SK-N-SH treated with all-trans-retinoic acid at 6 μM for 48 hours (cell line): ENCODE measurements around the gene CABP7.

ENCODE experiments used
- ATAC-seq: fragments of 200-7000 bp; cut with Tn5 transposase; 3 replicates; pipeline ENCODE4 v1.9.1; 2020; ENCODE audit warnings: mild to moderate bottlenecking, moderate library complexity
- ARNTL ChIP-seq: fragments of 450-650 bp; formaldehyde crosslinking; IDR thresholded peaks from 2 replicates; pipeline ENCODE4 v1.5.0; 2020; ENCODE audit warnings: low read depth, mild to moderate bottlenecking, moderate library complexity, borderline replicate concordance
- BACH2 ChIP-seq: fragments of 250-450 bp; sonication (Bioruptor Pico); IDR thresholded peaks from 2 replicates; pipeline ENCODE4 v1.9.0; 2021; ENCODE audit warnings: mild to moderate bottlenecking, borderline replicate concordance
- CREB5 ChIP-seq: fragments of 250-450 bp; sonication (Bioruptor Pico); IDR thresholded peaks from 2 replicates; pipeline ENCODE4 v1.5.1; 2020; ENCODE audit warnings: low read depth, mild to moderate bottlenecking, moderate library complexity
- CSDC2 ChIP-seq: fragments of 250-450 bp; sonication (Bioruptor Pico); IDR thresholded peaks from 2 replicates; pipeline ENCODE4 v1.5.0; 2020; ENCODE audit warnings: mild to moderate bottlenecking, moderate library complexity
- ESRRG ChIP-seq: fragments of 250-450 bp; sonication (Bioruptor Pico); IDR thresholded peaks from 2 replicates; pipeline ENCODE4 v1.6.1; 2021; ENCODE audit warnings: mild to moderate bottlenecking
- GLIS3 ChIP-seq: fragments of 250-450 bp; sonication (Bioruptor Pico); IDR thresholded peaks from 2 replicates; pipeline ENCODE4 v1.5.0; 2020; ENCODE audit warnings: mild to moderate bottlenecking, moderate library complexity
- OSR1 ChIP-seq: fragments of 250-450 bp; sonication (Bioruptor Pico); IDR thresholded peaks from 2 replicates; pipeline ENCODE4 v1.8.0; 2022; ENCODE audit warnings: moderate library complexity, mild to moderate bottlenecking, inconsistent platforms
- PATZ1 ChIP-seq: fragments of 250-450 bp; sonication (Bioruptor Pico); IDR thresholded peaks from 2 replicates; pipeline ENCODE4 v1.8.0; 2020; ENCODE audit warnings: mild to moderate bottlenecking, moderate library complexity, borderline replicate concordance
- PPARA ChIP-seq: fragments of 250-450 bp; sonication (Bioruptor Pico); IDR thresholded peaks from 2 replicates; pipeline ENCODE4 v1.5.0; 2020; ENCODE audit warnings: mild to moderate bottlenecking, borderline replicate concordance
- RARB ChIP-seq: fragments of 250-450 bp; sonication (Bioruptor Pico); IDR thresholded peaks from 2 replicates; pipeline ENCODE4 v1.8.0; 2021; ENCODE audit warnings: mild to moderate bottlenecking, moderate library complexity
- SNAI2 ChIP-seq: fragments of 250-450 bp; sonication (Bioruptor Pico); IDR thresholded peaks from 2 replicates; pipeline ENCODE4 v1.5.0; 2020; ENCODE audit warnings: mild to moderate bottlenecking, moderate library complexity
- TCF4 ChIP-seq: fragments of 250-450 bp; sonication (Bioruptor Pico); IDR thresholded peaks from 2 replicates; pipeline ENCODE4 v1.8.0; 2021; ENCODE audit warnings: mild to moderate bottlenecking, moderate library complexity, borderline replicate concordance
- TOX ChIP-seq: fragments of 250-450 bp; sonication (Bioruptor Pico); IDR thresholded peaks from 2 replicates; pipeline ENCODE4 v1.8.0; 2021; ENCODE audit warnings: mild to moderate bottlenecking, moderate library complexity, borderline replicate concordance
- TSHZ2 ChIP-seq: fragments of 250-450 bp; sonication (Bioruptor Pico); IDR thresholded peaks from 2 replicates; pipeline ENCODE4 v1.5.0; 2020; ENCODE audit warnings: mild to moderate bottlenecking, moderate library complexity
- ZC3H10 ChIP-seq: fragments of 250-450 bp; sonication (Bioruptor Pico); IDR thresholded peaks from 2 replicates; pipeline ENCODE4 v1.5.1; 2021; ENCODE audit warnings: mild to moderate bottlenecking, moderate library complexity
- ZFP3 ChIP-seq: fragments of 250-450 bp; sonication (Bioruptor Pico); IDR thresholded peaks from 2 replicates; pipeline ENCODE4 v1.5.0; 2020; ENCODE audit warnings: mild to moderate bottlenecking, moderate library complexity
- ZNF565 ChIP-seq: fragments of 450-650 bp; formaldehyde crosslinking; conservative IDR thresholded peaks from 2 replicates; pipeline ENCODE4 v1.5.0; 2020; ENCODE audit warnings: low read depth, mild to moderate bottlenecking, moderate library complexity
- ZNF70 ChIP-seq: fragments of 450-650 bp; formaldehyde crosslinking; IDR thresholded peaks from 2 replicates; pipeline ENCODE4 v1.5.0; 2020; ENCODE audit warnings: mild to moderate bottlenecking, moderate library complexity
- ZNF8 ChIP-seq: fragments of 450-650 bp; formaldehyde crosslinking; IDR thresholded peaks from 2 replicates; pipeline ENCODE4 v1.5.0; 2020; ENCODE audit warnings: mild to moderate bottlenecking, moderate library complexity

CABP7 gene

GRCh38 chr22:29733362-29734201, 13.8 kb downstream of the CABP7 start:
- TF ChIP-seq CSDC2 (CRISPR knock-in tag) (no peak), TOX (CRISPR knock-in tag) (no peak), ZC3H10 (no peak), SNAI2 (CRISPR knock-in tag) (no peak)
- no peak; the same call in 2 of the 3 replicates for ATAC-seq

GRCh38 chr22:29734406-29734805, 14.6 kb downstream of the CABP7 start:
- TF ChIP-seq ZFP3 (CRISPR knock-in tag), result no peak
- TF ChIP-seq ZNF565, result no peak
- no peak for TF ChIP-seq CREB5
- no peak for TF ChIP-seq ZNF70 (CRISPR knock-in tag)
- no peak for TF ChIP-seq RARB (CRISPR knock-in tag)
- no peak for TF ChIP-seq BACH2
- no peak for TF ChIP-seq PATZ1
- no peak for TF ChIP-seq TSHZ2 (CRISPR knock-in tag)
- no peak for TF ChIP-seq GLIS3 (CRISPR knock-in tag)
- no peak for TF ChIP-seq PPARA (CRISPR knock-in tag)
- no peak for TF ChIP-seq ARNTL (CRISPR knock-in tag)
- TF ChIP-seq OSR1 (CRISPR knock-in tag), result no peak

GRCh38 chr22:29734838-29735237, 15.0 kb downstream of the CABP7 start:
- no peak for TF ChIP-seq CSDC2 (CRISPR knock-in tag)
- TF ChIP-seq PATZ1, result no peak
- no peak for TF ChIP-seq CREB5
- no peak for TF ChIP-seq ZC3H10
- TF ChIP-seq ARNTL (CRISPR knock-in tag), result no peak
- TF ChIP-seq SNAI2 (CRISPR knock-in tag), result no peak
- no peak for TF ChIP-seq RARB (CRISPR knock-in tag)
- no peak for TF ChIP-seq TCF4 (CRISPR knock-in tag)
- TF ChIP-seq ZNF8 (CRISPR knock-in tag), result no peak
- ATAC-seq, result no peak

More at GRCh38 chr22:29734406-29734805, 14.6 kb downstream of the CABP7 start:
- ATAC-seq, result no peak

GRCh38 chr22:29735416-29735815, 15.6 kb downstream of the CABP7 start:
- TF ChIP-seq ZNF70 (CRISPR knock-in tag), result no peak
- TF ChIP-seq ESRRG, result no peak

More at GRCh38 chr22:29735416-29735815, 15.6 kb downstream of the CABP7 start:
- no peak for ATAC-seq
